Uterus (tissue), 2 donors: ENCODE results near the gene PDGFC.

Experiments
- POLR2A ChIP-seq, 2 donors: fragments of 450-650 bp; IDR thresholded peaks; one replicate each; pipeline ENCODE4 v1.6.1; 2016; ENCODE audit warnings: antibody characterized with exemption in 2 of 2, mild to moderate bottlenecking in 1 of 2, moderate library complexity in 1 of 2
- TF ChIP-seq, protein P1 (sequence below), 4 experiments: fragments of 200-600 bp in 2 of 4; fragments of 450-650 bp in 2 of 4; sonication (generic) in 2 of 4; IDR thresholded peaks; one replicate each; pipeline ENCODE4 v1.5.1; 2016 to 2019; ENCODE audit warnings: antibody characterized with exemption in 4 of 4, mild to moderate bottlenecking in 2 of 4, moderate library complexity in 1 of 4

DNA sequence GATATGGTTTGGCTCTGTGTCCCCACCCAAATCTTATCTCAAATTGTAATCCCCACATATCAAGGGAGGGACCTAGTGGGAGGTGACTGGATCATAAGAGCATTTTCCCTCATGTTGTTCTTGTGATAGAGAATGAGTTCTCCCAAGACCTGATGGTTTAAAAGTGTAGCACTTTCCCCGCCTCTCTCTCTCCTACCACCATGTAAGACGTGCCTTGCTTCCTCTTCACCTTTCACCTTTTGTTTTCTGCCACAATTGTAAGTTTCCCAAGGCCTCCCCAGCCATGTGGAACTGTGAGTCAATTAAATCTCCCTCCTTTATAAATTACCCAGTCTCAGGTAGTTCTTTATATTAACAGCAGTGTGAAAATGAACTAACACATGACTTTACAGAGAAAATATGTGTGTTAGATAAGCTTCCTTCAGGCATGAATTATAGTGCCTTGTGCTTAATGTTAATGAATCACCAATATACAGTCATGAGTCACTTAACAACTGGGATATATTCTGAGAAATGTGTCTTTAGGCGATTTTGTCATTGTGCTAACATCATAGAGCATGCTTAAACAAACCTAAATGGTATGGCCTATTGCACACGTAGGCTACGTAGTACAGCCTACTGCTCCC is 37.9 kb downstream of the PDGFC start:
- TF ChIP-seq, protein P1, sequence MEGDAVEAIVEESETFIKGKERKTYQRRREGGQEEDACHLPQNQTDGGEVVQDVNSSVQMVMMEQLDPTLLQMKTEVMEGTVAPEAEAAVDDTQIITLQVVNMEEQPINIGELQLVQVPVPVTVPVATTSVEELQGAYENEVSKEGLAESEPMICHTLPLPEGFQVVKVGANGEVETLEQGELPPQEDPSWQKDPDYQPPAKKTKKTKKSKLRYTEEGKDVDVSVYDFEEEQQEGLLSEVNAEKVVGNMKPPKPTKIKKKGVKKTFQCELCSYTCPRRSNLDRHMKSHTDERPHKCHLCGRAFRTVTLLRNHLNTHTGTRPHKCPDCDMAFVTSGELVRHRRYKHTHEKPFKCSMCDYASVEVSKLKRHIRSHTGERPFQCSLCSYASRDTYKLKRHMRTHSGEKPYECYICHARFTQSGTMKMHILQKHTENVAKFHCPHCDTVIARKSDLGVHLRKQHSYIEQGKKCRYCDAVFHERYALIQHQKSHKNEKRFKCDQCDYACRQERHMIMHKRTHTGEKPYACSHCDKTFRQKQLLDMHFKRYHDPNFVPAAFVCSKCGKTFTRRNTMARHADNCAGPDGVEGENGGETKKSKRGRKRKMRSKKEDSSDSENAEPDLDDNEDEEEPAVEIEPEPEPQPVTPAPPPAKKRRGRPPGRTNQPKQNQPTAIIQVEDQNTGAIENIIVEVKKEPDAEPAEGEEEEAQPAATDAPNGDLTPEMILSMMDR (IDR thresholded peaks at IDR 0.05): no peak
- TF ChIP-seq POLR2A (IDR thresholded peaks at IDR 0.05): no peak
